Ovary (tissue), 9 donors: Measurements from ENCODE around the gene PPFIBP2. TPM values are rescaled to one million over a fixed set of nuclear protein-coding genes. Genes with fewer than 3 reads are reported as not detected.

Source experiments
- DNase-seq, 5 donors: peaks; one replicate each; pipeline ENCODE4 v3.0.0-alpha.2; 2019 to 2020
- H3K27ac ChIP-seq, 2 donors: fragments of 200-600 bp; one replicate each; pipeline versions ENCODE4 v1.5.1 to v1.8.0; 2019 to 2022
- H3K27me3 ChIP-seq: fragments of 200-600 bp; one replicate; pipeline ENCODE4 v1.8.0; 2022
- H3K36me3 ChIP-seq: fragments of 200-600 bp; sonication (generic); one replicate; pipeline ENCODE4 v1.5.1; 2019
- H3K4me1 ChIP-seq: one replicate; pipeline ENCODE4 v1.8.1; 2013; ENCODE audit warnings: mild to moderate bottlenecking, moderate library complexity; ENCODE audit not compliant: insufficient read depth
- H3K4me3 ChIP-seq: fragments of 200-600 bp; sonication (generic); one replicate; pipeline ENCODE4 v1.5.1; 2017
- H3K9me3 ChIP-seq, 2 donors: fragments of 200-600 bp in 1 of 2; sonication (generic) in 1 of 2; one replicate each; pipeline versions ENCODE4 v1.5.1 to v1.8.1; 2013 to 2019; ENCODE audit warnings: mild to moderate bottlenecking in 1 of 2, moderate library complexity in 1 of 2
- CTCF ChIP-seq, 3 donors: fragments of 450-650 bp in 2 of 3; fragments of 200-600 bp in 1 of 3; IDR thresholded peaks; one replicate each; pipeline versions ENCODE4 v1.5.1 to v1.8.0; 2016 to 2022; ENCODE audit warnings: antibody characterized with exemption in 3 of 3, mild to moderate bottlenecking in 1 of 3
- EP300 ChIP-seq: sonication (generic); formaldehyde crosslinking; IDR thresholded peaks from one replicate; pipeline ENCODE4 v1.6.1; 2017; ENCODE audit warnings: antibody characterized with exemption
- POLR2A ChIP-seq: fragments of 450-650 bp; IDR thresholded peaks from one replicate; pipeline ENCODE4 v1.6.1; 2017; ENCODE audit warnings: antibody characterized with exemption, mild to moderate bottlenecking, moderate library complexity
- WGBS, 3 donors: extraction: QIAGEN DNeasy Blood & Tissue Kit in 1 of 3; methylation state at CpG; one replicate each; pipeline versions ENCODE4 v1.1.5 to v1.1.7; 2013 to 2017; 5-methylcytosine and 5-hydroxymethylcytosine counted together
- intact Hi-C, 4 donors: fragments of 100-400 bp; cut with DNase I; formaldehyde crosslinking; loops; one replicate each; pipeline versions ENCODE4 v1.11.0 to v1.15.1; 2022 to 2023
- polyA plus RNA-seq, 2 donors: library from polyadenylated mRNA; stranded (reverse); fragments of 200-250 nt in 1 of 2; fragments of 350-450 nt in 1 of 2; fragmentation: Illumina TruSeq in 1 of 2; extraction: RNeasy Lipid Tissue Mini Kit (QIAGEN cat#74804) in 1 of 2; gene quantifications; one replicate each; pipeline ENCODE4 v1.2.3, GENCODE V29; 2013 to 2014
- total RNA-seq, 7 donors: library from RNA; depleted of rRNA in 2 of 7; stranded (reverse); fragments of >200 nt in 2 of 7; fragmentation: NEBNext Ultra II Directional in 3 of 7; extraction: Animal tissue kit (Norgen Biotek cat#: 25700) in 3 of 7; gene quantifications; one replicate each; pipeline versions ENCODE4 v1.1.0 to v1.2.4, GENCODE V29; 2016 to 2023
- donor health status: DM: no; HTN: no; CAD: no; lungs with moderate emphysema.
- donor health status: DM: no; HTN: no; CAD: no.
- donor health status: Bipolar disorder and iron deficiency.
- donor health status: DM: yes; HTN: yes; CAD: no.
- donor health status: DM: no; HTN: no; CAD: no.
- donor health status: DM: yes; HTN: yes; CAD: no.

PPFIBP2 gene
- total and polyA plus RNA-seq, 9 donors = 9.6 to 36.2 (median 20.7) TPM

GRCh38 chr11:7563281-7563680 is 49.5 kb downstream of the PPFIBP2 start:
- Histone ChIP-seq H3K4me3 (no peak overlapping the region), H3K36me3 (no peaks in the 10 kb centered on the region), H3K4me1 (no peaks in the 10 kb centered on the region), H3K9me3 (no peaks in the 10 kb centered on the region), H3K27me3 (no peaks in the 10 kb centered on the region), H3K27ac (no peak overlapping the region)
- 75 to 95% (median 83%) methylated on average over 2 of the region's 2 CpGs for WGBS, 3 donors
- TF ChIP-seq CTCF (IDR thresholded peaks at IDR 0.05) (no peak), POLR2A (no peak)
- intact Hi-C loops = no loop called here
- DNase-seq = no peak

GRCh38 chr11:7564803-7565202 is 51.0 kb downstream of the PPFIBP2 start:
- WGBS, 3 donors = 48 to 68% (median 64%) methylated on average over 2 of the region's 2 CpGs
- TF ChIP-seq CTCF (IDR thresholded peaks at IDR 0.05) (no peak), EP300 (no peak), POLR2A (no peak)
- Histone ChIP-seq H3K4me3 (no peak overlapping the region), H3K27ac (no peak overlapping the region), H3K36me3 (no peaks in the 10 kb centered on the region), H3K9me3 (no peaks in the 10 kb centered on the region), H3K4me1 (no peaks in the 10 kb centered on the region), H3K27me3 (no peaks in the 10 kb centered on the region)
- intact Hi-C loops = no loop called here
- DNase-seq = no peak

DNA sequence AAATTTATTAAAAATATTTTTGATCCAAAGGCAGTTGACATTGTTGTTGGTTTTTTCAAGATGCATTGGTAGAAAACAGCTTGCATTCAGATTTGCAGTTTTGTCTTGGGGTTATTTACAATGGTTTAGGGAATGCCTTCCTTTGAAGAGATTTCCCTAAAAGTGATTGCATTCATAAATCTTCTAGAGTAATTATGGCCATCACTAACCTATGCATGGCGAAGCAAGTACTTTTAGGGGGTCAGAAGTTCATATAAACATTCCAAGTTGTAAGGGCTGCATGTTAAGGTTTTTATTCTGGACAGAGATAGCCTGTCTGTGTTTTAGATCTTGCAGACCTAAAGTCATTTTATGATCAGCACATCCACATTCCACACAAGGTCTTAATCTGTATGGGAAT is 53.5 kb downstream of the PPFIBP2 start:
- no peaks in the 10 kb centered on the region for H3K36me3 ChIP-seq
- TF ChIP-seq EP300 (no peak), CTCF (IDR thresholded peaks at IDR 0.05) (no peak), POLR2A (no peak)
- H3K27me3 ChIP-seq = no peaks in the 10 kb centered on the region
- no peak for DNase-seq
- no peak overlapping the region for H3K4me3 ChIP-seq
- WGBS, 3 donors = 64 to 73% (median 71%) methylated on average over 1 of the region's 1 CpG
- intact Hi-C loops = no loop called here
- peaks cover 2% of the 10 kb centered on the region for H3K4me1 ChIP-seq
- H3K27ac ChIP-seq = no peak overlapping the region
- no peaks in the 10 kb centered on the region for H3K9me3 ChIP-seq

- TF ChIP-seq CTCF (IDR thresholded peaks at IDR 0.05) (no peak), POLR2A (no peak), EP300 (no peak)
- intact Hi-C loops = no loop called here
- Histone ChIP-seq H3K36me3 (no peaks in the 10 kb centered on the region), H3K9me3 (no peaks in the 10 kb centered on the region), H3K4me1 (peaks cover 2% of the 10 kb centered on the region), H3K27me3 (no peaks in the 10 kb centered on the region), H3K4me3 (no peak overlapping the region), H3K27ac (no peak overlapping the region)
- no peak for DNase-seq
- 81 to 100% (median 87%) methylated on average over 1 of the region's 1 CpG for WGBS, 3 donors
Observed at GRCh38 chr11:7569044-7569443, 55.2 kb downstream of the PPFIBP2 start.

DNA sequence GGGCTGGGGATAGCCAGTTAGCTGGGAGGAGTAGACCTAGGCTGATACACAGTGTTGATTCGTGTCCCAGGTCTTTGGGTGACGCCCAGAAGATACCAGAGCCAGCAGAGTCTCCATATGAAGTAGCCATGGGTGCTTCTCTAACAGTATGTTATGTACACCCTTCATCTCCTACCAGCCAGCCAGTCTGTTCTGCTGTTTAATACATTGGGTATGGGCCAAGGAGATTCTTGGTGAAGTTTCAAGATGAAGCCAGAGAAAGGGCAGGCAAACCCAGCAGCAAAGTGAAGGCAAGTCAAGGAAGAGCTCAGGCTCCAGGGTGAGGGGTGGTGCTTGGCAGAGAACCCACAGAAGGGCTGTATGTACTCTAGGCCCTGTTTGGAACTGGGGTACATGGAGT is 56.4 kb downstream of the PPFIBP2 start:
- 76 to 82% (median 80%) methylated on average over 2 of the region's 2 CpGs for WGBS, 3 donors
- TF ChIP-seq POLR2A = no peak
- TF ChIP-seq CTCF (IDR thresholded peaks at IDR 0.05) = no peak
- no peak for TF ChIP-seq EP300
- no peak for DNase-seq

More for the DNA sequence above, 56.4 kb downstream of the PPFIBP2 start:
- Histone ChIP-seq H3K4me3 (no peak overlapping the region), H3K27ac (no peak overlapping the region), H3K36me3 (no peaks in the 10 kb centered on the region), H3K27me3 (no peaks in the 10 kb centered on the region), H3K9me3 (no peaks in the 10 kb centered on the region), H3K4me1 (peaks cover 5% of the 10 kb centered on the region)
- intact Hi-C loops = loop anchor here (2.0 to 10.0 kb wide), 5 partner anchors 87 to 119 kb away; no protein-coding TSS in a partner anchor
